ENCODE measurements around the gene KRTAP22-1.

DNA sequence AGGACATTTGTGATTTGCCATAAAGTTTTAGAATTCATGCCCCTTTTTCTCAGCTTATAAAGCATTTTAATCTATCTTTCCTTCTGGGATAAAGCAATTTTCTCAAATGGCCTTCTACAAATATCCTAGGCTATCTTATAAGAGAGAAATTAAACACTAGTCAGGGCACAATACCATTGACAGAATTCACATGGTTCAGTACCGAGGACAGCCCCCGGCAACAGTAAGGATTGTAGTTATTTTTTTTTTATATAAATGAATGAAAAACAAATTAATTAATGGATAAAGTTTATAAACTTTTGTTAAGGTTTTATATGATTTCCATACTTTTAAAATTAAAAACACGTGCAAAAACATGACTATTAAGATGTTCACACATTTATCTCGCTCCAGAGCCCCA is 27.2 kb downstream of the KRTAP22-1 start:
- TF ChIP-seq, protein P1, sequence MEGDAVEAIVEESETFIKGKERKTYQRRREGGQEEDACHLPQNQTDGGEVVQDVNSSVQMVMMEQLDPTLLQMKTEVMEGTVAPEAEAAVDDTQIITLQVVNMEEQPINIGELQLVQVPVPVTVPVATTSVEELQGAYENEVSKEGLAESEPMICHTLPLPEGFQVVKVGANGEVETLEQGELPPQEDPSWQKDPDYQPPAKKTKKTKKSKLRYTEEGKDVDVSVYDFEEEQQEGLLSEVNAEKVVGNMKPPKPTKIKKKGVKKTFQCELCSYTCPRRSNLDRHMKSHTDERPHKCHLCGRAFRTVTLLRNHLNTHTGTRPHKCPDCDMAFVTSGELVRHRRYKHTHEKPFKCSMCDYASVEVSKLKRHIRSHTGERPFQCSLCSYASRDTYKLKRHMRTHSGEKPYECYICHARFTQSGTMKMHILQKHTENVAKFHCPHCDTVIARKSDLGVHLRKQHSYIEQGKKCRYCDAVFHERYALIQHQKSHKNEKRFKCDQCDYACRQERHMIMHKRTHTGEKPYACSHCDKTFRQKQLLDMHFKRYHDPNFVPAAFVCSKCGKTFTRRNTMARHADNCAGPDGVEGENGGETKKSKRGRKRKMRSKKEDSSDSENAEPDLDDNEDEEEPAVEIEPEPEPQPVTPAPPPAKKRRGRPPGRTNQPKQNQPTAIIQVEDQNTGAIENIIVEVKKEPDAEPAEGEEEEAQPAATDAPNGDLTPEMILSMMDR (IDR thresholded peaks at IDR 0.05): no peak
- no peak for TF ChIP-seq POLR2A (IDR thresholded peaks at IDR 0.05)
